NCI-H226 (cell line): Measurements from ENCODE around the gene STRIT1.
A peak's percentile ranks its signal among the peaks of the same experiment; 100 is the strongest.
"Not testable (repeated sequence)": the region's sequence is repeated elsewhere in the genome, so short reads cannot be mapped to it uniquely, and the experiment has no call there.

ENCODE experiments used
- DNase-seq: peaks from one replicate; pipeline ENCODE4 v3.0.0-alpha.2; 2015

Gene STRIT1

DNA sequence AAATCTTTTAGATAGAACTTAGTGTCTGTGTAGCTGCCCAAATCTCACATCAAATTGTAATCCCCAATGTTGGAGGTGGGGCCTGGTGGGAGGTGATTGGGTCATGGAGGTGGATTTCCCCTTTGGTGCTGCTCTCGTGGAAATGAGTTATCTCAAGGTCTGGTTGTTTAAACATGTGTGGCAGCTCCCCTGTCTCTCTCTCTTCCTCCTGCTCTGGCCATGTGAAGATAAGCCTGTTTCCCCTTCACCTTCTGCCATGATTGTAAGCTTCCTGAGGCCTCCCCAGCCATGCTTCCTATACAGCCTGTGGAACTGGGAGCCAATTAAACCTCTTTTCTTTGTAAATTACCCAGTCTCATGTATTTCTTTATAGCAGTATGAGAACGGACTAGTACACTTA lies 30.6 kb downstream of the STRIT1 start:
- not testable (repeated sequence) for DNase-seq

DNA sequence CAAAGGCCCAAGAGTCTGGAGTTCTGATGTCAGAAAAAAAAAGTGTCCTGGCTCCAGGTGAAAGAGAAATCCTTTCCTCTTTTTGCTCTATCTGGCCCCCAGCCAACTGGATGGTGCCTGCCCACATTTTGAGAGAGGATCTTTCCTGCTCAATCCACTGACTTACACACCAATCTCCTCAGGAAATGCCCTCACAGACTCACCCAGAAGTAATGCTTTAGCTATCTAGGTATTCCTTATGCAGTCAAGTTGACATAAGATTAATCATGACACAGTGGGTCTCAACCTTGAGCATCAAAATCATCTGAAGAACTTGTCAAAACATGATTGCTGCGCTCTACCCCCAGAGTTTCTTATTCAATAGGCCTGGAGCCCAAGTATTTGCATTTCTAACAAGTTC lies 31.2 kb downstream of the STRIT1 start:
- peak; percentile 51 for DNase-seq

DNA sequence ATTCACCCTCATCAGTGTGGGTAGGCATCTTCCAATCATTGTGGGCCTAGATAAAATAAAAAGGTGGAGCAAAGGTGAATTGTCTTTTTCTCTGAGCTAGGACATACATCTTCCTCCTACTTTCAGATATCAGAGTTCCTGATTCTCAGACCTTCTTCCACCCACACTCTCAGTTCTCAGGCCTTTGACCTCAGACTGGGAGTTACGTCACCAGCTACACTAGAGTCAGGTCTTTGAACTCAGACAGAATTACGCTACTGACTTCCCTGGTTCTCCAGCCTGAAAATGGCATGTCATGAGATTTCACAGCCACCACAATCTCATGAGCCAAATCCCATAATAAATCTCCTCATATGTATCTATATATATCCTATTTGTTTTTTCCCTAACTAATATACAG lies 39.0 kb downstream of the STRIT1 start:
- DNase-seq, result no peak

DNA sequence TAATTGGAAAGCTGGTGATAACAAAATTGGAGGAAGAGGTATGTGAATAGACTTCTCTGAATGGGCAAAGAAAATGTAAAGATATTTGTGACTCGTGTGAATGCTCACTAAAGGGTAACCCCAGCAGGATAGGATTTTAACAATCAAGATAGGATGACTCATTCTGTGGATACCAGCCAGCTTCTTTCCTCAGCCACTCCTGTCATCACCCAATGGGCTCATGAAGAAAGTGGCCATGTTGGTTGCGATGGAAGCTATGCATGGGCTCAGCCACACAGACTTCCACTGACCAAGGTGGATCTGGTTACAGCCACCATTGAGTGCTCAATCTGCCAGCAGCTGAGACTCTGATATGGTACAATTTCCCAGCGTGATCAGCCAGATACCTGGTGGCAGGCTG lies 40.9 kb downstream of the STRIT1 start:
- peak; percentile 27 for DNase-seq

DNA sequence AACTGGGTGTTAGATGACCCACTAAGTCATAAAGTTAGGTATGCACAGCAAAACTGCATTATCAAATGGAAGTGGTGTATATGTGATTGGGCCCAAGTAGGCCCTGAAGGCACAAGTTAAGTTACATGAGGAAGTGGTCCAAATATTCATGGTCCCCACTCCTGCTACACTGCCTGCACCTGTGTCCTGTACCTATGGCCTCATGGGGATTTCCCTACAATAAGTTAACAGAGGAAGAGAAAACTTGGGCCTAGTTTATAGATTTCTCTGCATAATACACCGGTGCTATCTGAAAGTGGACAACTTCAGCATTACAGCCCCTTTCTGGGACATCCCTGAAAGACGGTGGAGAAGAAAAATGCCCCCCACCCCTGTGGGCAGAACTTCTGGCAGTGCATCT lies 41.5 kb downstream of the STRIT1 start:
- no peak for DNase-seq

DNA sequence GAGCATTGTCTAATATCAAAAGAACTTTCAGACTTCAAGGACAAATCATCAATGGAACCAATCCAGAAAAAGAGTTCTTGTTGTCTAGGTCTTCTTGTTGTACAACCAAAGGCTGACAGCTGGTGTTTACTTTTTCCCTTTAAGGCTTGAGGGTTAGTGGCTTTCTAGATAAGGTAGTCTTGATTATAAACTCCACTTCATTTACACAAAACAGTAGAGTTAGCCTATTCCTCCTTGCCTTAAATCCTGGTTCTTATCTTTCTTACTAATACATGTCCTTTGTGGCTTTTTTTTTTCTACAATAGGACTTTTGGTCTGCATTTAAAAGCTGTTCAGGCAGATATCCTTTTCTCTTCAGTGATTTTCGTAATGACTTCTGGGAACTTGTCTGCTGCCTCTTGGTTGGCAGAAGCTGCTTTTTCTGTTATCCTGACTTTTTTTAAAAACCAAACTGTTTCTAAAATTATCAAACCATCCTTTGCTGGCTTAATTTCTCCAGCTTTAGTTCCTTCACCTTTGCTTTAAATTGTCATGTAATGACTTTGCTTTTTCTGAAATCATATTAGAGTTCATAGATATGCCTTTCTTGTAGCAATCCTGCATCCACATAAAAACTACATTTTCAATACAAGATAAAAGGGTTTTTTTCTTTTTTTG lies 44.8 kb downstream of the STRIT1 start:
- DNase-seq, result no peak

DNA sequence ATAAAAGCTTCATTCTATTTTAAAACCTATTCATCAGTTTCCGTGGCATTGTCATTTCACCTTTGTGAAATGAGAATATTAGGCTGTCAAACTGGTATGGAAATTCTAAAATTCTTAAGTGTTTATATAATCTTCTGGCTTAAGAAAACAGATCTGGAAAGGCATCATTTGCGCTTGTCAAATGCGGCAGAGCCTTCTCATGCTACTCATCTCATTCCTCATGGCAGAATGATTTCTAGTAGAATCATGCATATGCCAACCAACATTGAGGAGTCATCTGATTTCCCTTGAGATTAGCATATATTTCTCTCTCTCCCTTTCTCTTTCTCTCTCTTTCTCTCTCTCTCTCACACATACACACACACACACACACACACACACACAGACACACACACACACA lies 48.8 kb downstream of the STRIT1 start:
- DNase-seq, result no peak

DNA sequence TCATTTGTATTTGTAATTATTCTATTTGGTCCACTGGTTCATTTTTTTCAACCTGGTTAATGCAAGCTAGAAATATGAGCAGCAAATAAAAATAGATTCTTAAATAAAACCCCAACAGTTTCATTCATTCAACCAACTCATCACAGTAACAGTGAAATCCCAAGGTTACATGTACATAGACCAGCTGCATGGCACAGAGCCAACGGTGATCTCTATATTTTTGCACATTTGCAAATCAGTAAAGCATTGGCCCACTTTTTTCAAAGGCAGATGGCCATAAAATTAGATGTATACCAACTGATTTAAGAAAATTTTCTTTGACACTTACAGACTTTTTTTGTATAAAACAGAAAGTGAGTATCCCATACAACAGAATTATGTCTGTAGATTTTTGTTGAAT lies 49.3 kb downstream of the STRIT1 start:
- DNase-seq, result no peak

DNA sequence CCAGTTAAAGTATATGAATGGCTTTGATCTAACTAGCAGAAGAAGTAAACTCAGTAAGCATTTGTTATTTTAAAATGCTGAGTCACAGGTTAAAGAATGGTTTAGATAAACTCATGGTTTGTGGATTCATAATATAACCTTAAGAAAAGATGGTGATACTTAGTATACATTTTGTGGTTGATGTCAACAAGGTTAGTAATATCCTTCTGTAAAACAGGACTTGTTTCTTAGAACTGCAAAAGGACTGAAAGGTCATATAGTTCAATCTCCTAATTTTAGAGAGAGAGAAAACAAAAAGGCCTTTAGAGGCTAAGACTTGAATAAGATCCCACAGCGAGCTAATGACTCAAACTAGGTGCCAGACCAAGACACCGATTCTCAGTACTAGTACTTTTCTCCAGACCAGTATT lies 50.0 kb downstream of the STRIT1 start:
- DNase-seq, result no peak

DNA sequence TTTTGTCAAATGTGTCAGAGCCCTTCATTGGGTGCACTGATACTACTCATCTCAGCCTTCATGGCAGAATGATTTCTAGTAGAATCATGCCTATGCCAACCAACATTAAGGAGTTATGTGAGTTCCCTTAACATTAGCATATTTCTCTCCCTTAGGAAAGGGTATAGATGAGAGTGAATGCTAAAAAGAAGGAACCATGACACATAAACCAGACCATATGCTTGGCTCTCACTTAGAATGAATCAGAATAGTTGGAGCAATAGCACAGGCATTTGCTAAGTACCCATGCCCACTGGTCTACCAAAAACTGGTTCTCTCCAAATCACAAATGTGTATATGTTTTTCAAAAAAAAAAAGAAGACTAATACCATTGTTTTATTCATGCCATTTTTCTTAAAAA lies 51.1 kb downstream of the STRIT1 start:
- no peak for DNase-seq

DNA sequence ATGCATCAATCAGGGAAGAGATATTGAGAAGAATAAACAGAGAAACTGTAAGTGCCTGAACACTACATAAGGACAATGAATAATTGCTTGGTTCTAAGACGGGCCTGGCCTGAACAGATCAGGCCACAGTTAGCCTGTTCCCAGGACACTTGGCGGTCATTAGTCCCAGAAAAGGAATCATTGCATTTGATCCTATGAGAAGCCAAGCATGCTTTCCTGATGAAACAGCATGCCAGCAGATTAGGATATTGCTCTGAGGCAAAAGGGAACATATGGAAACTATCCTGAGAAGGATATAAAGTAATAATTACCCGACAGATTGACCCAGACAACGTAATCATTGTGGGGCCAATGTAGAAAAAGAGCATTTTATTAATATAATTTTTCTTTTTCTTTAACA lies 51.9 kb downstream of the STRIT1 start:
- DNase-seq, result no peak
